Measurements from ENCODE around the gene TVP23C.

Gene TVP23C

GRCh38 chr17:15481481-15481880, 81.8 kb downstream of the TVP23C start:
- ChIA-PET CTCF (no interaction called here), POLR2A (no interaction called here)
- no peak for DNase-seq (ENCODE audit: extremely low spot score)
- TF ChIP-seq FOXM1 (IDR thresholded peaks at IDR 0.05; ENCODE audit: borderline replicate concordance) (no peak), TARDBP (IDR thresholded peaks at IDR 0.05) (no peak), FOXA1 (IDR thresholded peaks at IDR 0.05) (no peak), HDGF (IDR thresholded peaks at IDR 0.05; ENCODE audit: borderline replicate concordance) (no peak), ARNT (IDR thresholded peaks at IDR 0.05) (no peak), ZNF384 (IDR thresholded peaks at IDR 0.05) (no peak), PKNOX1 (IDR thresholded peaks at IDR 0.05) (no peak), L3MBTL2 (conservative IDR thresholded peaks at IDR 0.05) (no peak), BHLHE40 (IDR thresholded peaks at IDR 0.05; ENCODE audit: borderline replicate concordance) (no peak), SUZ12 (IDR thresholded peaks at IDR 0.05) (no peak), NFRKB (IDR thresholded peaks at IDR 0.05) (no peak), ELF4 (IDR thresholded peaks at IDR 0.05) (no peak), CTBP1 (IDR thresholded peaks at IDR 0.05; ENCODE audit: borderline replicate concordance) (no peak), SP1 (IDR thresholded peaks at IDR 0.05) (no peak), LEF1 (IDR thresholded peaks at IDR 0.05; ENCODE audit: borderline replicate concordance) (no peak)

GRCh38 chr17:15480204-15480603, 83.1 kb downstream of the TVP23C start:
- DNase-seq (ENCODE audit: extremely low spot score) = no peak
- ChIA-PET CTCF (no interaction called here), POLR2A (no interaction called here)
- TF ChIP-seq PKNOX1 (IDR thresholded peaks at IDR 0.05) (no peak), FOXM1 (IDR thresholded peaks at IDR 0.05; ENCODE audit: borderline replicate concordance) (no peak), ELF4 (IDR thresholded peaks at IDR 0.05) (no peak), FOXK2 (IDR thresholded peaks at IDR 0.05) (no peak), LEF1 (IDR thresholded peaks at IDR 0.05; ENCODE audit: borderline replicate concordance) (no peak), BHLHE40 (IDR thresholded peaks at IDR 0.05; ENCODE audit: borderline replicate concordance) (no peak), SP1 (IDR thresholded peaks at IDR 0.05) (no peak), CTBP1 (IDR thresholded peaks at IDR 0.05; ENCODE audit: borderline replicate concordance) (no peak), FOXA1 (IDR thresholded peaks at IDR 0.05) (no peak), L3MBTL2 (conservative IDR thresholded peaks at IDR 0.05) (no peak), ARNT (IDR thresholded peaks at IDR 0.05) (no peak), TARDBP (IDR thresholded peaks at IDR 0.05) (no peak), HDGF (IDR thresholded peaks at IDR 0.05; ENCODE audit: borderline replicate concordance) (no peak)

- ChIA-PET CTCF (no interaction called here), POLR2A (no interaction called here)
- no peak for DNase-seq (ENCODE audit: extremely low spot score)
- TF ChIP-seq ELF4 (IDR thresholded peaks at IDR 0.05) = no peak
- TF ChIP-seq FOXK2 (IDR thresholded peaks at IDR 0.05) = no peak
Measured at GRCh38 chr17:15479703-15480102, 83.6 kb downstream of the TVP23C start.

GRCh38 chr17:15478845-15479244, 84.4 kb downstream of the TVP23C start:
- CTCF ChIA-PET = no interaction called here
- no peak for TF ChIP-seq FOXM1 (IDR thresholded peaks at IDR 0.05; ENCODE audit: borderline replicate concordance)
- TF ChIP-seq BHLHE40 (IDR thresholded peaks at IDR 0.05; ENCODE audit: borderline replicate concordance) = no peak
- TF ChIP-seq LEF1 (IDR thresholded peaks at IDR 0.05; ENCODE audit: borderline replicate concordance) = no peak
- no peak for TF ChIP-seq ELF4 (IDR thresholded peaks at IDR 0.05)
- TF ChIP-seq PKNOX1 (IDR thresholded peaks at IDR 0.05) = no peak
- no peak for TF ChIP-seq SUZ12 (IDR thresholded peaks at IDR 0.05)
- no peak for TF ChIP-seq NFRKB (IDR thresholded peaks at IDR 0.05)
- TF ChIP-seq ARNT (IDR thresholded peaks at IDR 0.05) = no peak
- TF ChIP-seq TARDBP (IDR thresholded peaks at IDR 0.05) = no peak
- no peak for TF ChIP-seq CTBP1 (IDR thresholded peaks at IDR 0.05; ENCODE audit: borderline replicate concordance)
- no peak for TF ChIP-seq FOXK2 (IDR thresholded peaks at IDR 0.05)
- TF ChIP-seq ZNF384 (IDR thresholded peaks at IDR 0.05) = no peak
- no peak for TF ChIP-seq SP1 (IDR thresholded peaks at IDR 0.05)
- no peak for TF ChIP-seq HDGF (IDR thresholded peaks at IDR 0.05; ENCODE audit: borderline replicate concordance)
- POLR2A ChIA-PET = no interaction called here

GRCh38 chr17:15475631-15476354, 87.5 kb downstream of the TVP23C start:
- ChIA-PET POLR2A (no interaction called here), CTCF (no interaction called here)
- no peak for TF ChIP-seq ELF4 (IDR thresholded peaks at IDR 0.05)
- TF ChIP-seq TARDBP (IDR thresholded peaks at IDR 0.05) = no peak
- TF ChIP-seq BHLHE40 (IDR thresholded peaks at IDR 0.05; ENCODE audit: borderline replicate concordance) = no peak
- TF ChIP-seq CTBP1 (IDR thresholded peaks at IDR 0.05; ENCODE audit: borderline replicate concordance) = no peak
- TF ChIP-seq ARNT (IDR thresholded peaks at IDR 0.05) = no peak
- TF ChIP-seq NFRKB (IDR thresholded peaks at IDR 0.05) = no peak
- no peak for TF ChIP-seq PKNOX1 (IDR thresholded peaks at IDR 0.05)
- no peak for TF ChIP-seq LEF1 (IDR thresholded peaks at IDR 0.05; ENCODE audit: borderline replicate concordance)
- TF ChIP-seq FOXM1 (IDR thresholded peaks at IDR 0.05; ENCODE audit: borderline replicate concordance) = no peak
- TF ChIP-seq ZNF384 (IDR thresholded peaks at IDR 0.05) = no peak
- no peak for TF ChIP-seq FOXA1 (IDR thresholded peaks at IDR 0.05)
- TF ChIP-seq SUZ12 (IDR thresholded peaks at IDR 0.05) = no peak
- no peak for TF ChIP-seq L3MBTL2 (conservative IDR thresholded peaks at IDR 0.05)
- no peak for DNase-seq (ENCODE audit: extremely low spot score)

More at GRCh38 chr17:15478845-15479244, 84.4 kb downstream of the TVP23C start:
- DNase-seq (ENCODE audit: extremely low spot score) = no peak

Measured in HEK293T (cell line).